ENCODE measurements around the gene LITAFD. TPM values are rescaled to one million over a fixed set of nuclear protein-coding genes. Genes with fewer than 3 reads are reported as not detected.

LITAFD gene
- total and polyA plus RNA-seq, 9 of the 15 experiments (the other 6 are each of a cell fraction or from before 2014, with no cell fraction given): not detected

- TF ChIP-seq RBBP5 (IDR thresholded peaks at IDR 0.05; ENCODE audit: borderline replicate concordance, insufficient read depth, low read length, poor library complexity, severe bottlenecking) (no peak), MAFG (tag; conservative IDR thresholded peaks at IDR 0.05) (peak; percentile 62), DDX20 (tag; IDR thresholded peaks at IDR 0.05; ENCODE audit: low read depth) (no peak), GTF2F1 (IDR thresholded peaks at IDR 0.05; ENCODE audit: low read depth, low read length) (no peak), SAFB (IDR thresholded peaks at IDR 0.05; ENCODE audit: borderline replicate concordance, low read depth, low read length) (no peak), ZBTB26 (CRISPR knock-in tag; IDR thresholded peaks at IDR 0.05) (no peak), C11orf30 (IDR thresholded peaks at IDR 0.05; ENCODE audit: low read depth) (peak; percentile 82), LEF1 (IDR thresholded peaks at IDR 0.05) (0 out of 2 replicates have a peak, but pooled peaks have one; percentile 24), TOE1 (IDR thresholded peaks at IDR 0.05; ENCODE audit: borderline replicate concordance) (no peak), TOE1 (CRISPR knock-in tag; IDR thresholded peaks at IDR 0.05; ENCODE audit: borderline replicate concordance, low read depth) (no peak), ZNF316 (IDR thresholded peaks at IDR 0.05) (peak; percentile 86), MAFK (IDR thresholded peaks at IDR 0.05; ENCODE audit: low read length) (peak; percentile 72), NR4A1 (CRISPR knock-in tag; IDR thresholded peaks at IDR 0.05) (no peak), NR4A1 (tag; IDR thresholded peaks at IDR 0.05) (no peak), FOXA3 (CRISPR knock-in tag; conservative IDR thresholded peaks at IDR 0.05 in 1 of 2, IDR thresholded peaks at IDR 0.05 in 1 of 2) (0 out of 4 replicates have a peak, but pooled peaks of 1 of the 2 experiments have one; percentile 14), CCNT2 (IDR thresholded peaks at IDR 0.05; ENCODE audit: borderline replicate concordance, extremely low read depth, insufficient read length, low read depth, low read length) (no peak), IRF2 (CRISPR knock-in tag; IDR thresholded peaks at IDR 0.05) (no peak), CHD2 (IDR thresholded peaks at IDR 0.05; ENCODE audit: low read depth, low read length) (no peak)
- TF ChIP-seq, protein P1, sequence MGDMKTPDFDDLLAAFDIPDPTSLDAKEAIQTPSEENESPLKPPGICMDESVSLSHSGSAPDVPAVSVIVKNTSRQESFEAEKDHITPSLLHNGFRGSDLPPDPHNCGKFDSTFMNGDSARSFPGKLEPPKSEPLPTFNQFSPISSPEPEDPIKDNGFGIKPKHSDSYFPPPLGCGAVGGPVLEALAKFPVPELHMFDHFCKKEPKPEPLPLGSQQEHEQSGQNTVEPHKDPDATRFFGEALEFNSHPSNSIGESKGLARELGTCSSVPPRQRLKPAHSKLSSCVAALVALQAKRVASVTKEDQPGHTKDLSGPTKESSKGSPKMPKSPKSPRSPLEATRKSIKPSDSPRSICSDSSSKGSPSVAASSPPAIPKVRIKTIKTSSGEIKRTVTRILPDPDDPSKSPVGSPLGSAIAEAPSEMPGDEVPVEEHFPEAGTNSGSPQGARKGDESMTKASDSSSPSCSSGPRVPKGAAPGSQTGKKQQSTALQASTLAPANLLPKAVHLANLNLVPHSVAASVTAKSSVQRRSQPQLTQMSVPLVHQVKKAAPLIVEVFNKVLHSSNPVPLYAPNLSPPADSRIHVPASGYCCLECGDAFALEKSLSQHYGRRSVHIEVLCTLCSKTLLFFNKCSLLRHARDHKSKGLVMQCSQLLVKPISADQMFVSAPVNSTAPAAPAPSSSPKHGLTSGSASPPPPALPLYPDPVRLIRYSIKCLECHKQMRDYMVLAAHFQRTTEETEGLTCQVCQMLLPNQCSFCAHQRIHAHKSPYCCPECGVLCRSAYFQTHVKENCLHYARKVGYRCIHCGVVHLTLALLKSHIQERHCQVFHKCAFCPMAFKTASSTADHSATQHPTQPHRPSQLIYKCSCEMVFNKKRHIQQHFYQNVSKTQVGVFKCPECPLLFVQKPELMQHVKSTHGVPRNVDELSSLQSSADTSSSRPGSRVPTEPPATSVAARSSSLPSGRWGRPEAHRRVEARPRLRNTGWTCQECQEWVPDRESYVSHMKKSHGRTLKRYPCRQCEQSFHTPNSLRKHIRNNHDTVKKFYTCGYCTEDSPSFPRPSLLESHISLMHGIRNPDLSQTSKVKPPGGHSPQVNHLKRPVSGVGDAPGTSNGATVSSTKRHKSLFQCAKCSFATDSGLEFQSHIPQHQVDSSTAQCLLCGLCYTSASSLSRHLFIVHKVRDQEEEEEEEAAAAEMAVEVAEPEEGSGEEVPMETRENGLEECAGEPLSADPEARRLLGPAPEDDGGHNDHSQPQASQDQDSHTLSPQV (IDR thresholded peaks at IDR 0.05): no peak
Observed at GRCh38 chr16:8908810-8909468, 26.8 kb downstream of the LITAFD start (continued).
